OCI-M2 (cell line): ENCODE results near the gene SERTM2.
"Not testable (repeated sequence)": the region's sequence is repeated elsewhere in the genome, so short reads cannot be mapped to it uniquely, and the experiment has no call there.

ENCODE experiments used
- DNase-seq: peaks from one replicate; lab custom pipeline; 2025; ENCODE audit not compliant: unreplicated experiment; lab: John Stamatoyannopoulos, UW

The SERTM2 gene

GRCh38 chrX:111511477-111511876 is at the start of gene SERTM2:
SERTM2 (plus strand) TSS chrX:111511645; CDS start chrX:111518858, 7,213 bp downstream.
- DNase-seq: no peak

DNA sequence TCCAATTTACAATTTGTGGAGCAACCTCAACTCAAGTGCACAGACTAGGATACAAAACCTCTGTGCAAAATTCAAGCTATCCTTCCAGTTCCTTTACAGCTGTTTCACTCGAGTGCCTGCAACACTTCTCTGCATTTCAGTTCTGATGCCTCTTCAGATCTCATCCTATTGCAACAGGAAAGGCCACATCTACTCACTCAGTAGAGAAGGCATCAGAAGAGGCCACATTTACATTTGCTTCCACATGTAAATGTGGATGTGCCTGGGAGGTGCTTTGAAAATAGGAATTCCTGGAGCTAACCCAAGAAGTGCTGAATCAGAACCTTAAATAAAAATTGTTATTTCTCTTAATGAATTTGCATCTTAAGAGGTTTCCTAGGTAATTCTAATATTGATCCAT is 45.8 kb upstream of the SERTM2 start:
- no peak for DNase-seq

- DNase-seq: no peak
Measured at GRCh38 chrX:111467896-111468295, 43.5 kb upstream of the SERTM2 start.

- DNase-seq: no peak
Measured at GRCh38 chrX:111470681-111471403, 40.6 kb upstream of the SERTM2 start.

- DNase-seq: no peak
Measured at GRCh38 chrX:111481896-111482295, 29.5 kb upstream of the SERTM2 start.

DNA sequence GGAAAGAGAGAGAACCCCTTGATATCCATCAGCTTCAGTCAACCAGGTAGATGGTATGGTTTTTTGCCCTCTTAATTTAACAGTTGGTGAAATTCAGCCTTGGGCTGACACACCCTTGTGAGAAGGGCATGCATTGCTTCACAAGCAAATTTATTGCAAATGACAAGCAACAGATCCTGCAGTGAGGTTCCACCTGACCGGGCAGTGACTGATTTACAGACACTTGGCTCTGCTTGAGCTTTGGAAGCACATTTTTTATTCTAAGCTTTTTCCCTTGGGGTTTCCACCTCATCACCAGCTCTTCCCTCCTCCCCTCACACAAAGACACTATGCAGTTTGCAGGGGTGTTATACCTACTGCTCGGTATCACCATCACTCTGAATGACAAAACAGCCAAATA is 28.3 kb upstream of the SERTM2 start:
- DNase-seq: no peak

DNA sequence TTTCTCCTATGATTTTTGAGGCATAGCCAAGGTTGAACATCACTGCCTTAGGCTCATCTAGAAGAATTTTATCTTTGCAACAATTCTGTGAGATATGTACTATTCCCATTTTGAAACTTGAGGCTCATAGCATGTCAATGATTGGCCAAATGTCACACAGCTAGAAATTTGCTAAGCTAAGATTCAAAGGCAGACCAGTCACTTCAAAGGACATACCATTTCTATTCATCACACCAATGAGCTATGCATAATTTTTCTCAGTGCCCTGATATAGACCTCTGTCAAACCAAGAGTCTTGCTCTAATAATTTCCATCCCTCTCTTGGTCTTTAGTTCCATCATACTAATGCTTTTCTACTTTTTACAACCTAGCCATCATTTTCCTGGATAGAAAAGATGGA is 27.6 kb upstream of the SERTM2 start:
- no peak for DNase-seq

- DNase-seq: no peak
Measured at GRCh38 chrX:111490688-111491087, 20.8 kb upstream of the SERTM2 start.

DNA sequence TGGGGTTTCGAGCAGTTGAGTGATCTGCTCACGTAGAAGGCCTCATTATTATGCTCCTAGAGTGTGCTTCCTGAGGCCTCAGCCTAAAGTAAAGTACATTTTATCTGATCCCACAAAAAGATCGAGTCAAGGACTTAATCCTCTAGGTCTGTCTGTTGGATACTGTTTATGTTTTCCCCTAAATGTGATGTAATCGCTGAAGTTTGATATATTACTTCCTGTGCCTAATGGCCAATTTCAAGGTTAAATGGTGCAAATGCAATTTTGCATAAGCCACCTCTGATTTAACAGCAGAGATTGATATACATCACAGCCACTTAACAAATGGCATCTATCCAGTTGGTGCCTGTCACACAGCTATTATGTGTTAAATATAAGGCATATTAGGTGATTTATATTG is 19.4 kb upstream of the SERTM2 start:
- DNase-seq: no peak

GRCh38 chrX:111498538-111499103 is 12.8 kb upstream of the SERTM2 start:
- no peak for DNase-seq

DNA sequence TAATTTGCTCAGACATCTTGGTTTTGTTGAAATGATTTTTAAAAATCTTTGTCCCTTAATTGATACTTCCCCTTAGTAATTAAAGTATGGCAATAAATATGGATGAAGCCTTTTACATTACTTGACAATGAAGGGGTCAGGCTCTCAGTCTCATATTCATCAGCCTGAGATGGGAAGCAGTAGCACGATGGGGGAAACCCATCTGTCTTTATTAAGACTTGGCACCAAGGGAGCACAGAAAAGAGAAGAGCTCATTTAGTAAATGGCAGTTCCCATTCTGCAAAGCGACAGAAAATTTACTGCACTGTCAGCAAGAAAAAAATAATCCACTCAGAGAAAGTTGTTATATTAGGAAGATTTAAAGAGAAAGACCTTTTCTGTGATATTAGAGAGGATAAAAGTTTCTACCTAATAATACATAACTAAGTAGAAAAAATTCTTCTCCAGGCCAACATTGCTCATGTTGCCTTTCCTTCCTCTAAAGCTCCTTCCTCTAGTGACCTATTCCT is 7.9 kb upstream of the SERTM2 start:
- no peak for DNase-seq

DNA sequence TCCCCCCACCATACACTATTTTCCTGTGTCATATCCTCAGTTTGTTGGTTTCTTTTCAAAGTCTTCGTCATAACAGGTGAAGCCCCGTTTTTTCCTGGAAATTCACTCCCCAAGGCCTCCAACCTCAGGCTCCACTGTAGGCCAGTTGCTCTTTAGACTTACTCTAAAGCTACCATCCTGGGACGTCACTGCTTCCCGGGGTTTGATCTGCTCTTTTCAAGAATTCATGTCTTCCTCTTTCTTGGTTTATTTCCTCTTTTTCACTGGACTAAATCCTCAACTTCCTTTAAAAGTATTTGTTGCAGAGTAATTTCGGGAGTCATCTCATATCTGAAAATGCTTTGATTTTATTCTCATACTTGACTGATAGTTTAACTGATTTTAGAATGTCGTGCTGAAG is 6.5 kb upstream of the SERTM2 start:
- no peak for DNase-seq

GRCh38 chrX:111505783-111506182 is 5.7 kb upstream of the SERTM2 start:
- no peak for DNase-seq

GRCh38 chrX:111506826-111507225 is 4.6 kb upstream of the SERTM2 start:
- DNase-seq: no peak

DNA sequence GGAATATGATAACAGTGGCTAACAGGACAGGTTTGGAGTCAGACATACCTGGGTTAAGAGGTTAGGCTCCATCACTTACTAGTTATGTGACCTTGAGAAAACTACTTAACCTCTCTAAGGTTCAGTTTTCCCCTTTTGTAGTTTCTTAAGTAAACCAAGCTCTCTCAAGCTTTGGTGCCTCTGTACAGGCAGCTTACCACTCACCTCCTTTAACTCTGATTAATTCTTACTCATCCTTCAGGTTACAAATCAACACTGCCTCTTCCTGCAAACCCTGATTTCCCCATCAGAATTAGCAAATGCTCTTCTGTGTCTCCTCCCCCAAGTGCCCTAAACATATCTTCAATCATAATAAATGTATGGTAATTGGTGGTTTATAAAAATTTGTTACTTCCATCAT is 3.5 kb upstream of the SERTM2 start:
- no peak for DNase-seq

DNA sequence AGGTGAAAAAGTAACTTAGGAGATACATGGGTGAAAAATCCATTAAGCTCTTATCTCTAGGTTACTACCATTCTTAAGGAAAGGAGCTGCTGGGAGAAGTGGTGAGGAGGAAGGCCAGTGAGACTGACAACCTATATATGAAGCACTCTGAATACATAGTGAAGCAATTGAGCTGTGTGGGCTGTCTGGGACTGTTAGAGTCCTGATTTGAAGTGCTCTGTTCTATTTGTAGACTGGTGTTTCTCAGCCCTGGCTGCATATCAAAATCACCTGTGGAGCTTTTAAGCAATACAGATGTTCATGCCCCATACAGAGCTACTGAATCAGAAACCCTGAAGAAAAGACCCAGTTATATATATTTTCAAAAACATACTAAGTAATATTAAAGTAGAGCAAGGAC is 3.9 kb downstream of the SERTM2 start:
- no peak for DNase-seq

- no peak for DNase-seq
Measured at GRCh38 chrX:111518667-111519066, 7.2 kb downstream of the SERTM2 start.

DNA sequence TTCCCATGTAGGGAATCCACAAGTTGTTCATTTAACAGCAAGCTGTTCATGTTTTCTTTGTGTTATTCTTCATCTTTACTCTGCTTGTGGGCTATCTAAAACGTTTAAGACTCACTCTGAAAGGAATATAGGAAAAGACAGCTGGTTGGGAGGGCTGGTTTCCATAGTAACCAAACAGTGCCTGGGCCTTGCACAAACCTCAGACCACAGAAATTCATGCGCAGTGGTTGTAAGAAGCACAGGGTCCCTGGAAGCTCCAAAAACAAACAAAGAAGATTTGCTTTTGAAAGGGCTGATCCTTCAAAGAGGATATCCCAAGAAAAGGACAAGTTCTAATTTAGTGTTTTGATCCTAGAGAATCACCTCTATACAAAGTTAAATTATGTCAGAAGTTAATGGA is 7.8 kb downstream of the SERTM2 start:
- DNase-seq: no peak

DNA sequence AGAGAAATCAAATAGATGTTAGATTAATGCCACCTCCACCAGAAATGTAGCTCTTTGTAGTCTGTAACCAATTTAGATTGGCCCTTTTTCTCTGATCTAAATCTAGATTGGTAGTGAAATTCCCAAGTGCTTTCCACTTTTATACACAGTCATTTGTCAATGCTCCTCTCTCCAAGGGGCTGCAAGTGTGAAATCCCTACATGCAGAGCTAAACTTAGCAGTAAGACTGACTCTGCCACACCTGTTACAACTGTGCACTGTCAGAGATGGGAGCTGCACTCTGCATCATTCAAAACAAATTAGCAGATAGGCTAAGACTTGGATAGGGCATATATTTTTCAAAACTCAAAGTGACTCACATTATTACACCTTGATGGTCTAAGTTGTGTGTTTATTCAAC is 9.1 kb downstream of the SERTM2 start:
- no peak for DNase-seq

- no peak for DNase-seq
Measured at GRCh38 chrX:111521169-111521568, 9.7 kb downstream of the SERTM2 start.

- no peak for DNase-seq
Measured at GRCh38 chrX:111543212-111543741, 31.8 kb downstream of the SERTM2 start.

GRCh38 chrX:111549235-111549634 is 37.8 kb downstream of the SERTM2 start:
- DNase-seq: not testable (repeated sequence)
